Measurements from ENCODE around the gene VAMP2. TPM values are rescaled to one million over a fixed set of nuclear protein-coding genes. Genes with fewer than 3 reads are reported as not detected.

Gene VAMP2
- total RNA-seq, 1 donor from 2014 or later: 97.7 TPM

GRCh38 chr17:8166731-8167130, 4.0 kb upstream of the VAMP2 start:
- H3K4me3 Mint-ChIP-seq: no peak overlapping the region
- peaks cover 2% of the 10 kb centered on the region for H3K36me3 Mint-ChIP-seq (ENCODE audit: low read depth)
- peaks cover 26% of the 10 kb centered on the region for H3K4me1 Mint-ChIP-seq
- intact Hi-C loops (cut with micrococcal nuclease): no loop called here
- ChIA-PET POLR2A (interaction anchor here (1.4 kb wide), 1 partner anchor 8 kb away, joined by 5 read pairs; no protein-coding TSS in a partner anchor), CTCF (no interaction called here)
- no peak overlapping the region for H3K27ac Mint-ChIP-seq
- TF ChIP-seq CTCF (IDR thresholded peaks at IDR 0.05): no peak
- no peak for ATAC-seq (ENCODE audit: low read depth)
- H3K9me3 Mint-ChIP-seq: no peaks in the 10 kb centered on the region
- no peaks in the 10 kb centered on the region for H3K27me3 Mint-ChIP-seq
- no peak for DNase-seq

GRCh38 chr17:8164815-8165131, 2.0 kb upstream of the VAMP2 start:
- no peak for TF ChIP-seq CTCF (IDR thresholded peaks at IDR 0.05)
- ChIA-PET CTCF (no interaction called here), POLR2A (interaction anchor here (1.1 to 15.9 kb wide), 7 partner anchors 8 to 130 kb away, joined by 3 to 385 read pairs (median 9); partner anchors contain the start of genes ALOXE3, BORCS6, CTC1 and SLC25A35)
- ATAC-seq (ENCODE audit: low read depth) (no peak), DNase-seq (no peak)
- Mint-ChIP-seq H3K36me3 (ENCODE audit: low read depth) (peaks cover 19% of the 10 kb centered on the region), H3K4me3 (no peak overlapping the region), H3K4me1 (peaks cover 44% of the 10 kb centered on the region), H3K9me3 (no peaks in the 10 kb centered on the region), H3K27ac (peak overlapping the region; percentile 95), H3K27me3 (no peaks in the 10 kb centered on the region)
- intact Hi-C loops (cut with micrococcal nuclease): loop anchor here (1.0 kb wide), 1 partner anchor 9 kb away; no protein-coding TSS in a partner anchor

- CTCF ChIA-PET: no interaction called here
- Mint-ChIP-seq H3K27ac (peak overlapping the region; percentile 95), H3K27me3 (no peaks in the 10 kb centered on the region), H3K4me1 (peaks cover 48% of the 10 kb centered on the region), H3K9me3 (no peaks in the 10 kb centered on the region), H3K36me3 (ENCODE audit: low read depth) (peaks cover 24% of the 10 kb centered on the region), H3K4me3 (peak overlapping the region; percentile 91)
- TF ChIP-seq CTCF (IDR thresholded peaks at IDR 0.05): no peak
- intact Hi-C loops (cut with micrococcal nuclease): loop anchor here (1.0 kb wide), 1 partner anchor 9 kb away; no protein-coding TSS in a partner anchor
- POLR2A ChIA-PET: interaction anchor here (0.7 to 15.9 kb wide), 14 partner anchors 9 to 131 kb away, joined by 3 to 385 read pairs (median 8); partner anchors contain the start of genes ALOXE3, BORCS6, CTC1 and PFAS
- DNase-seq (no peak), ATAC-seq (ENCODE audit: low read depth) (peak; percentile 13)
Measured at GRCh38 chr17:8163978-8164814, 1.4 kb upstream of the VAMP2 start.

- Mint-ChIP-seq H3K36me3 (ENCODE audit: low read depth) (peaks cover 30% of the 10 kb centered on the region), H3K27me3 (no peaks in the 10 kb centered on the region), H3K4me3 (peak overlapping the region; percentile 91), H3K27ac (peak overlapping the region; percentile 95), H3K4me1 (peaks cover 55% of the 10 kb centered on the region), H3K9me3 (no peaks in the 10 kb centered on the region)
- intact Hi-C loops (cut with micrococcal nuclease): no loop called here
- no peak for DNase-seq
- peak; percentile 18 for ATAC-seq (ENCODE audit: low read depth)
- CTCF ChIA-PET: interaction anchor here (1.0 to 2.0 kb wide), 2 partner anchors 44 to 84 kb away, joined by 3 to 5 read pairs; no protein-coding TSS in a partner anchor
- POLR2A ChIA-PET: interaction anchor here (0.6 to 15.9 kb wide), 16 partner anchors 10 to 126 kb away, joined by 3 to 385 read pairs (median 8); partner anchors contain the start of genes ALOXE3, BORCS6, CTC1 and PFAS
- no peak for TF ChIP-seq CTCF (IDR thresholded peaks at IDR 0.05)
Measured at GRCh38 chr17:8162997-8163977, 539 bp upstream of the VAMP2 start.

All from activated B cell treated with CpG ODN at 0.5 μM for 24 hours (primary cell).